SK-N-SH (cell line): Measurements from ENCODE around the gene XPR1. TPM values are rescaled to one million over a fixed set of nuclear protein-coding genes. Genes with fewer than 3 reads are reported as not detected.

Experiments used
- CTCF ChIA-PET: fragments of 300-600, 350-600 bp; formaldehyde crosslinking; extraction: SDS; loops from one replicate; lab custom pipeline; 2021; lab: Yijun Ruan, JAX
- POLR2A ChIA-PET: fragments of 350-600 bp; sonication (Branson Sonifier 250); formaldehyde crosslinking; extraction: SDS; loops from one replicate; lab custom pipeline; 2020; ENCODE audit warnings: antibody characterized with exemption, inconsistent platforms; lab: Yijun Ruan, JAX
- DNase-seq: peaks from one replicate; pipeline ENCODE4 v3.0.0; 2012
- H2AFZ ChIP-seq: fragments of 200-600 bp; sonication (generic); 2 replicates; pipeline ENCODE4 v1.8.1; 2016; ENCODE audit warnings: antibody characterized with exemption, mild to moderate bottlenecking, low read depth
- H3F3A ChIP-seq: fragments of 200-600 bp; sonication (generic); replicated peaks from 2 replicates; pipeline ENCODE3; 2016; ENCODE audit warnings: antibody characterized with exemption, mild to moderate bottlenecking; ENCODE audit not compliant: insufficient read depth
- H3K27ac ChIP-seq, 2 experiments: fragments of 200-500 bp in 1 of 2; fragments of 200-600 bp in 1 of 2; sonication (Bioruptor generic) in 1 of 2; sonication (generic), shearing (Covaris generic) in 1 of 2; 2 replicates each; pipeline versions ENCODE4 v1.5.1 to v1.6.1; 2014 to 2016; ENCODE audit warnings: low read depth in 2 of 2, inconsistent platforms in 1 of 2, low read length in 1 of 2, mild to moderate bottlenecking in 1 of 2, mixed read lengths in 1 of 2
- H3K27me3 ChIP-seq: fragments of 200-600 bp; sonication (generic), shearing (Covaris generic); 2 replicates; pipeline ENCODE4 v1.6.1; 2016; ENCODE audit warnings: mixed run types; ENCODE audit not compliant: insufficient read depth
- H3K36me3 ChIP-seq, 2 experiments: fragments of 200-500 bp in 1 of 2; fragments of 200-600 bp in 1 of 2; sonication (Bioruptor generic) in 1 of 2; sonication (generic) in 1 of 2; replicated peaks in 1 of 2; 2 replicates each; pipeline versions ENCODE3 to v1.5.1; 2014 to 2016; ENCODE audit warnings: low read length in 1 of 2, mild to moderate bottlenecking in 1 of 2; ENCODE audit not compliant: insufficient read depth in 2 of 2, control insufficient read depth in 1 of 2
- H3K4me1 ChIP-seq, 2 experiments: fragments of 200-500 bp in 1 of 2; fragments of 200-600 bp in 1 of 2; sonication (Bioruptor generic) in 1 of 2; sonication (generic), shearing (Covaris generic) in 1 of 2; 2 replicates each; pipeline versions ENCODE4 v1.5.1 to v1.6.1; 2014 to 2016; ENCODE audit warnings: low read depth in 1 of 2, low read length in 1 of 2, mixed run types in 1 of 2; ENCODE audit not compliant: insufficient read depth in 2 of 2, control insufficient read depth in 1 of 2
- H3K4me2 ChIP-seq: fragments of 200-600 bp; sonication (generic), shearing (Covaris generic); 2 replicates; pipeline ENCODE4 v1.6.1; 2017; ENCODE audit warnings: mixed run types
- H3K4me3 ChIP-seq, 2 experiments: fragments of 200-500 bp in 1 of 2; fragments of 200-600 bp in 1 of 2; sonication (Bioruptor generic) in 1 of 2; sonication (generic), shearing (Covaris generic) in 1 of 2; 2 replicates each; pipeline versions ENCODE4 v1.5.1 to v1.8.1; 2014 to 2016; ENCODE audit warnings: low read depth in 2 of 2, inconsistent platforms in 1 of 2, low read length in 1 of 2, mild to moderate bottlenecking in 1 of 2, mixed read lengths in 1 of 2, moderate library complexity in 1 of 2
- H3K79me2 ChIP-seq: fragments of 200-600 bp; sonication (generic); 2 replicates; pipeline ENCODE4 v1.8.1; 2017; ENCODE audit warnings: mild to moderate bottlenecking; ENCODE audit not compliant: insufficient read depth
- H3K9ac ChIP-seq: fragments of 200-600 bp; sonication (generic); 2 replicates; pipeline ENCODE4 v1.6.1; 2017; ENCODE audit warnings: mixed run types
- H3K9me2 ChIP-seq: fragments of 200-600 bp; sonication (generic); 2 replicates; pipeline ENCODE4 v1.6.1; 2017; ENCODE audit warnings: mixed run types
- H3K9me3 ChIP-seq: fragments of 200-600 bp; sonication (generic); 2 replicates; pipeline ENCODE4 v1.6.1; 2017; ENCODE audit warnings: mixed run types, mild to moderate bottlenecking, moderate library complexity
- H4K20me1 ChIP-seq: fragments of 200-600 bp; sonication (generic); 2 replicates; pipeline ENCODE4 v1.6.1; 2017; ENCODE audit warnings: mild to moderate bottlenecking, mixed run types; ENCODE audit not compliant: insufficient read depth
- CHD2 ChIP-seq: fragments of 150-350 bp; IDR thresholded peaks from 2 replicates; pipeline ENCODE4 v1.6.1; 2018; ENCODE audit warnings: low read length; ENCODE audit not compliant: partially characterized antibody
- JUND ChIP-seq: IDR thresholded peaks from 2 replicates; pipeline ENCODE4 v1.4.0; 2012
- MEF2A ChIP-seq: IDR thresholded peaks from 2 replicates; pipeline ENCODE4 v1.4.0; 2012; ENCODE audit warnings: low read depth, borderline replicate concordance
- MXI1 ChIP-seq: IDR thresholded peaks from 2 replicates; pipeline ENCODE4 v1.6.1; 2012; ENCODE audit warnings: mild to moderate bottlenecking, low read depth, low read length, improper control_type of control experiment
- NFIC ChIP-seq: IDR thresholded peaks from 2 replicates; pipeline ENCODE4 v1.4.0; 2012; ENCODE audit warnings: borderline replicate concordance
- RCOR1 ChIP-seq: fragments of 150-350 bp; IDR thresholded peaks from 2 replicates; pipeline ENCODE4 v1.6.1; 2017; ENCODE audit warnings: antibody characterized with exemption, low read length
- RFX5 ChIP-seq: IDR thresholded peaks from 2 replicates; pipeline ENCODE4 v1.6.1; 2012; ENCODE audit warnings: mild to moderate bottlenecking, improper control_type of control experiment, low read length
- SIN3A ChIP-seq: IDR thresholded peaks from 2 replicates; pipeline ENCODE4 v1.6.1; 2012; ENCODE audit warnings: low read depth, mild to moderate bottlenecking, low read length, moderate library complexity, borderline replicate concordance
- TCF12 ChIP-seq: IDR thresholded peaks from 2 replicates; pipeline ENCODE4 v1.4.0; 2012
- TEAD4 ChIP-seq: IDR thresholded peaks from 2 replicates; pipeline ENCODE4 v1.4.0; 2012; ENCODE audit warnings: mild to moderate bottlenecking, borderline replicate concordance; ENCODE audit not compliant: insufficient read depth
- YY1 ChIP-seq: IDR thresholded peaks from 2 replicates; pipeline ENCODE4 v1.4.0; 2012; ENCODE audit warnings: low read depth, mild to moderate bottlenecking
- WGBS: methylation state at CpG from one replicate; pipeline ENCODE4 v1.1.6; 2017; ENCODE audit warnings: low lambda C conversion rate; 5-methylcytosine and 5-hydroxymethylcytosine counted together
- polyA plus RNA-seq, 3 experiments: library from polyadenylated mRNA; depleted of rRNA; stranded (reverse); fragments of >200 nt; gene quantifications; 2 replicates each; pipeline ENCODE4 v1.2.3, GENCODE V29; 2012
- TF ChIP-seq, protein P1 (sequence below): fragments of 150-350 bp; IDR thresholded peaks from 2 replicates; pipeline ENCODE4 v1.6.1; 2017; ENCODE audit warnings: antibody characterized with exemption, low read length, low read depth, borderline replicate concordance
- TF ChIP-seq, protein P2 (sequence below): IDR thresholded peaks from 2 replicates; pipeline ENCODE4; 2012
- TF ChIP-seq, protein P3 (sequence below): IDR thresholded peaks from 2 replicates; pipeline ENCODE4 v1.6.1; 2012; ENCODE audit warnings: mild to moderate bottlenecking, low read depth, low read length, moderate library complexity
- TF ChIP-seq, protein P4 (sequence below): fragments of 150-350 bp; IDR thresholded peaks from 2 replicates; pipeline ENCODE4 v1.6.1; 2016; ENCODE audit warnings: mild to moderate bottlenecking, low read depth, low read length

XPR1 gene
- polyA plus RNA-seq, 1 of the 3 experiments (the other 2 are of a cell fraction): 7.9 TPM

DNA sequence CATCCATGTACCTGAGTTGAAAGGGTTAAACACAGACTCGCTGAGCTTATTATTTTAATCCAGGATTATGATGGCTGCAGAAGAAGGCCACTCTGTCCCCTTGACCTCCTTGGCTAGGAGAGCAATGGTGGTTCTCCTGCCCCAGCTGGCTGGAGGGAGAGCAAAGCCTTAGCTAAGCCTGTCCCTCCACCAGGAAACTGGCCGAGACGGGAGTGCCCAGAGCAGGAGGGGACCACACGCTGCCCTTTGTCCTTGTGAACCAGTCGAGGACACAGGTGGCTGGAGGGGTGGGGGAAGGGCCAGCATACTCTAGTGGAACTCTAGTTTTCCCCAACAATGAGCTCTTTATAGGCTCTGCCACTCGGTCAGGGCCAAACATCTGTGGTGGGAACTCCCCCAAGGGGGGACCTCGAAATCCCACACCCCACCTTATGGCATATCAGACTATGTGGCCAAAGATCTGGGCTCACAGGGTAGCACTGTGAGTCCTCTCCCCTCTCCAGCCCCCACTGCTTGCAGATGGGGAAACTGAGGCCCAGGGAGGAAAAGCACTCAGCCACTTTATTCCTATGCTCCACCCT lies 293.7 kb downstream of the XPR1 start:
- Histone ChIP-seq H3K9me2 (no peaks in the 10 kb centered on the region), H3K27me3 (no peaks in the 10 kb centered on the region), H3K27ac (peak overlapping the region in 1 of 2 experiments; percentile 99; a peak in 3 of 4 replicates), H3K4me3 (no peak overlapping the region), H3K9me3 (no peaks in the 10 kb centered on the region), H3K9ac (no peak overlapping the region), H3K79me2 (no peaks in the 10 kb centered on the region), H2AFZ (no peak overlapping the region), H3F3A (no peaks in the 10 kb centered on the region), H3K36me3 (no peaks in the 10 kb centered on the region), H4K20me1 (no peaks in the 10 kb centered on the region), H3K4me1 (peaks cover 13 to 73% of the 10 kb centered on the region in 2 experiments; a peak in 3 of 4 replicates), H3K4me2 (no peak overlapping the region; the same call in 1 of the 2 replicates)
- 81% methylated on average over 5 of the region's 7 CpGs for WGBS
- TF ChIP-seq, protein P1, sequence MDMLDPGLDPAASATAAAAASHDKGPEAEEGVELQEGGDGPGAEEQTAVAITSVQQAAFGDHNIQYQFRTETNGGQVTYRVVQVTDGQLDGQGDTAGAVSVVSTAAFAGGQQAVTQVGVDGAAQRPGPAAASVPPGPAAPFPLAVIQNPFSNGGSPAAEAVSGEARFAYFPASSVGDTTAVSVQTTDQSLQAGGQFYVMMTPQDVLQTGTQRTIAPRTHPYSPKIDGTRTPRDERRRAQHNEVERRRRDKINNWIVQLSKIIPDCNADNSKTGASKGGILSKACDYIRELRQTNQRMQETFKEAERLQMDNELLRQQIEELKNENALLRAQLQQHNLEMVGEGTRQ: no peak
- no peak for TF ChIP-seq MEF2A
- no peak for TF ChIP-seq JUND
- no peak for TF ChIP-seq SIN3A
- ChIA-PET POLR2A (interaction anchor here (0.9 to 2.6 kb wide), 4 partner anchors 14 to 180 kb away, joined by 3 to 11 read pairs (median 7); no protein-coding TSS in a partner anchor), CTCF (interaction anchor here (1.0 to 4.1 kb wide), 8 partner anchors 9 to 422 kb away, joined by 3 to 27 read pairs (median 4); no protein-coding TSS in a partner anchor)
- no peak for DNase-seq

DNA sequence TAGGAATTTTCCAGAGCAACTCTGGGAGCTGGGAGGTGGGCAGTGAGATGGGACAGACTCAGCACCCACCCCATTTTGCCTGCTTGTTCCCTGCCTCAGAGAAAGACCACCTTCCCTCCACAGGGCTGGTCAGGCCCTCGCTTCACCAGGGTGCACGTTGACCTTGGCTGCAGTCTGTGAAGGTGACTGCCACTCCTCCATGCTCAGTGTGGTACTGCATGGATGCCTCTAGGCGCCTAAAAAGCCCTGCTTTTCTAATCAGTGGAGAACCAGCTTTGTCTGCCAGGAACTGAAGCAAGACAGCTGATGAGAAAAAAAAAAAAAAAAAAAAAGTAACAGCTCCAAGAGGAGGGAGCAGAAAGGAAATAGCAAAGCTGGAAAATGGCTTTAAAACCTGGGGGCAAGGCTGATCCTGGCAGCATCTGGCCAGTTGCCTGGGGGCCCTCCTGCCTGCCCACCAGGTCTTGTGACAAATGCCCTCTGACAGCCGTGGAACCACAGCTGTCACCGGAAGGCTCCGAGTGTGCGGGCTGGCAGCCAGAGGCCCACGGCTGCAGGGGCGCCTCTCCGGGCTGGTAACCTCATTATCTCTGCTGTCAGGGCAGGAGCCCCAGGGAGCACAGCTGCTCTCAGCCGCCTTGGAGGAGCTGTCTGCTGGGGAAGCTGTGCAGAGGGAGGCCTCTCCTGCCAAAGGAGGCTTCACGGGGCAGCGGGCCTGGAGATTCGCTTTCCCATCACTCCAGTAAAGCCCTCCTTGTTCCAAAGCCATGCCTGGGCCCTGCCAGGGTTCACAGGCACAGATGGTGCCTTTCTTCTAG lies 294.6 kb downstream of the XPR1 start:
- H3K79me2 ChIP-seq: no peaks in the 10 kb centered on the region
- ChIA-PET POLR2A (interaction anchor here (0.6 to 2.6 kb wide), 10 partner anchors 9 to 409 kb away, joined by 3 to 11 read pairs (median 4); no protein-coding TSS in a partner anchor), CTCF (interaction anchor here (0.7 to 4.1 kb wide), 12 partner anchors 9 to 216 kb away, joined by 3 to 27 read pairs (median 3); no protein-coding TSS in a partner anchor)
- H3K4me3 ChIP-seq: no peak overlapping the region
- no peaks in the 10 kb centered on the region for H4K20me1 ChIP-seq
- no peaks in the 10 kb centered on the region for H3K9me2 ChIP-seq
- H3K9me3 ChIP-seq: no peaks in the 10 kb centered on the region
- no peak overlapping the region for H3K9ac ChIP-seq
- 31% methylated on average over 7 of the region's 14 CpGs for WGBS
- H3K27ac ChIP-seq: peak overlapping the region; percentile 30 to 99; a peak in 3 of 4 replicates
- no peaks in the 10 kb centered on the region for H3K27me3 ChIP-seq
- H3K4me2 ChIP-seq: peak overlapping the region; percentile 19; the same call in 1 of the 2 replicates
- H3K4me1 ChIP-seq: peaks cover 13 to 81% of the 10 kb centered on the region in 2 experiments; a peak in 3 of 4 replicates
- peak; percentile 90 for DNase-seq
- H3K36me3 ChIP-seq: no peaks in the 10 kb centered on the region
- H2AFZ ChIP-seq: no peak overlapping the region
- H3F3A ChIP-seq: no peaks in the 10 kb centered on the region
- TF ChIP-seq, protein P1: no peak
- TF ChIP-seq, protein P2, sequence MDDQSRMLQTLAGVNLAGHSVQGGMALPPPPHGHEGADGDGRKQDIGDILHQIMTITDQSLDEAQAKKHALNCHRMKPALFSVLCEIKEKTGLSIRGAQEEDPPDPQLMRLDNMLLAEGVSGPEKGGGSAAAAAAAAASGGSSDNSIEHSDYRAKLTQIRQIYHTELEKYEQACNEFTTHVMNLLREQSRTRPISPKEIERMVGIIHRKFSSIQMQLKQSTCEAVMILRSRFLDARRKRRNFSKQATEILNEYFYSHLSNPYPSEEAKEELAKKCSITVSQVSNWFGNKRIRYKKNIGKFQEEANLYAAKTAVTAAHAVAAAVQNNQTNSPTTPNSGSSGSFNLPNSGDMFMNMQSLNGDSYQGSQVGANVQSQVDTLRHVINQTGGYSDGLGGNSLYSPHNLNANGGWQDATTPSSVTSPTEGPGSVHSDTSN: peak; percentile 50
- TF ChIP-seq SIN3A: peak; percentile 70
- TF ChIP-seq, protein P3, sequence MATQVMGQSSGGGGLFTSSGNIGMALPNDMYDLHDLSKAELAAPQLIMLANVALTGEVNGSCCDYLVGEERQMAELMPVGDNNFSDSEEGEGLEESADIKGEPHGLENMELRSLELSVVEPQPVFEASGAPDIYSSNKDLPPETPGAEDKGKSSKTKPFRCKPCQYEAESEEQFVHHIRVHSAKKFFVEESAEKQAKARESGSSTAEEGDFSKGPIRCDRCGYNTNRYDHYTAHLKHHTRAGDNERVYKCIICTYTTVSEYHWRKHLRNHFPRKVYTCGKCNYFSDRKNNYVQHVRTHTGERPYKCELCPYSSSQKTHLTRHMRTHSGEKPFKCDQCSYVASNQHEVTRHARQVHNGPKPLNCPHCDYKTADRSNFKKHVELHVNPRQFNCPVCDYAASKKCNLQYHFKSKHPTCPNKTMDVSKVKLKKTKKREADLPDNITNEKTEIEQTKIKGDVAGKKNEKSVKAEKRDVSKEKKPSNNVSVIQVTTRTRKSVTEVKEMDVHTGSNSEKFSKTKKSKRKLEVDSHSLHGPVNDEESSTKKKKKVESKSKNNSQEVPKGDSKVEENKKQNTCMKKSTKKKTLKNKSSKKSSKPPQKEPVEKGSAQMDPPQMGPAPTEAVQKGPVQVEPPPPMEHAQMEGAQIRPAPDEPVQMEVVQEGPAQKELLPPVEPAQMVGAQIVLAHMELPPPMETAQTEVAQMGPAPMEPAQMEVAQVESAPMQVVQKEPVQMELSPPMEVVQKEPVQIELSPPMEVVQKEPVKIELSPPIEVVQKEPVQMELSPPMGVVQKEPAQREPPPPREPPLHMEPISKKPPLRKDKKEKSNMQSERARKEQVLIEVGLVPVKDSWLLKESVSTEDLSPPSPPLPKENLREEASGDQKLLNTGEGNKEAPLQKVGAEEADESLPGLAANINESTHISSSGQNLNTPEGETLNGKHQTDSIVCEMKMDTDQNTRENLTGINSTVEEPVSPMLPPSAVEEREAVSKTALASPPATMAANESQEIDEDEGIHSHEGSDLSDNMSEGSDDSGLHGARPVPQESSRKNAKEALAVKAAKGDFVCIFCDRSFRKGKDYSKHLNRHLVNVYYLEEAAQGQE: no peak
- TF ChIP-seq NFIC: 0 out of 2 replicates have a peak, but pooled peaks have one; percentile 29
- TF ChIP-seq YY1: no peak
- no peak for TF ChIP-seq RFX5
- TF ChIP-seq, protein P4, sequence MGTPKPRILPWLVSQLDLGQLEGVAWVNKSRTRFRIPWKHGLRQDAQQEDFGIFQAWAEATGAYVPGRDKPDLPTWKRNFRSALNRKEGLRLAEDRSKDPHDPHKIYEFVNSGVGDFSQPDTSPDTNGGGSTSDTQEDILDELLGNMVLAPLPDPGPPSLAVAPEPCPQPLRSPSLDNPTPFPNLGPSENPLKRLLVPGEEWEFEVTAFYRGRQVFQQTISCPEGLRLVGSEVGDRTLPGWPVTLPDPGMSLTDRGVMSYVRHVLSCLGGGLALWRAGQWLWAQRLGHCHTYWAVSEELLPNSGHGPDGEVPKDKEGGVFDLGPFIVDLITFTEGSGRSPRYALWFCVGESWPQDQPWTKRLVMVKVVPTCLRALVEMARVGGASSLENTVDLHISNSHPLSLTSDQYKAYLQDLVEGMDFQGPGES: no peak
- peak; percentile 78 for TF ChIP-seq RCOR1
- TF ChIP-seq CHD2: peak; percentile 43
- peak; percentile 85 for TF ChIP-seq MXI1
- TF ChIP-seq JUND: no peak
- TF ChIP-seq TCF12: peak; percentile 61
- TF ChIP-seq TEAD4: 0 out of 2 replicates have a peak, but pooled peaks have one; percentile 24
